Uterus (tissue), 4 donors: Measurements from ENCODE around the gene MAP4K4. TPM values are rescaled to one million over a fixed set of nuclear protein-coding genes. Genes with fewer than 3 reads are reported as not detected.

Experiments
- DNase-seq, 2 donors: peaks; one replicate each; pipeline ENCODE4 v3.0.0-alpha.2; 2019 to 2020
- H3K27ac ChIP-seq, 2 donors: fragments of 200-600 bp; sonication (generic); 1 replicate in 1 of 2; 2 replicates in 1 of 2; pipeline ENCODE4 v1.5.1; 2016 to 2018
- H3K27me3 ChIP-seq, 2 donors: fragments of 200-600 bp; sonication (generic); one replicate each; pipeline ENCODE4 v1.5.1; 2018 to 2019; ENCODE audit warnings: control low read depth in 1 of 2
- H3K36me3 ChIP-seq, 2 donors: fragments of 200-600 bp; sonication (generic); one replicate each; pipeline ENCODE4 v1.5.1; 2019; ENCODE audit warnings: control low read depth in 1 of 2
- H3K4me1 ChIP-seq, 2 donors: fragments of 200-600 bp; sonication (generic); one replicate each; pipeline ENCODE4 v1.5.1; 2018 to 2019; ENCODE audit warnings: control low read depth in 1 of 2
- H3K4me3 ChIP-seq, 2 donors: fragments of 200-600 bp; sonication (generic); 1 replicate in 1 of 2; 2 replicates in 1 of 2; pipeline ENCODE4 v1.5.1; 2018 to 2019; ENCODE audit warnings: mild to moderate bottlenecking in 1 of 2
- H3K9me3 ChIP-seq, 2 donors: fragments of 200-600 bp; sonication (generic); one replicate each; pipeline ENCODE4 v1.5.1; 2019; ENCODE audit warnings: control low read depth in 1 of 2
- CTCF ChIP-seq, 4 experiments: fragments of 200-600 bp in 2 of 4; fragments of 450-650 bp in 2 of 4; sonication (generic) in 2 of 4; IDR thresholded peaks; one replicate each; pipeline ENCODE4 v1.5.1; 2016 to 2019; ENCODE audit warnings: antibody characterized with exemption in 4 of 4, mild to moderate bottlenecking in 2 of 4, moderate library complexity in 1 of 4
- POLR2A ChIP-seq, 2 donors: fragments of 450-650 bp; IDR thresholded peaks; one replicate each; pipeline ENCODE4 v1.6.1; 2016; ENCODE audit warnings: antibody characterized with exemption in 2 of 2, mild to moderate bottlenecking in 1 of 2, moderate library complexity in 1 of 2
- intact Hi-C: fragments of 100-400 bp; cut with DNase I; formaldehyde crosslinking; loops from one replicate; pipeline ENCODE4 v1.15.1; 2023; ENCODE audit warnings: low total_unique reads
- total RNA-seq, 4 donors: library from RNA; depleted of rRNA in 3 of 4; stranded (reverse); fragments of >200 nt in 3 of 4; gene quantifications; one replicate each; pipeline versions ENCODE4 v1.1.0 to v1.2.4, GENCODE V29; 2014 to 2023
- donor health status: DM: yes; HTN: yes; CAD: no.

MAP4K4 gene
- total RNA-seq, 4 donors from 2014 or later = 17.9 to 87.2 (median 55.4) TPM

GRCh38 chr2:101698844-101699754, 1.6 kb downstream of the MAP4K4 start:
- intact Hi-C loops = loop anchor here (5.0 kb wide), 1 partner anchor 128 kb away; no protein-coding TSS in a partner anchor
- H3K27ac ChIP-seq = peak overlapping the region; percentile 78 to 93
- no peak for DNase-seq
- peaks cover 10 to 14% of the 10 kb centered on the region in 2 donors for H3K4me1 ChIP-seq
- H3K9me3 ChIP-seq = no peaks in the 10 kb centered on the region
- no peaks in the 10 kb centered on the region for H3K27me3 ChIP-seq
- no peaks in the 10 kb centered on the region for H3K36me3 ChIP-seq
- H3K4me3 ChIP-seq = peak overlapping the region; percentile 39 to 69
- no peak for TF ChIP-seq POLR2A (IDR thresholded peaks at IDR 0.05)
- no peak for TF ChIP-seq CTCF (IDR thresholded peaks at IDR 0.05)

DNA sequence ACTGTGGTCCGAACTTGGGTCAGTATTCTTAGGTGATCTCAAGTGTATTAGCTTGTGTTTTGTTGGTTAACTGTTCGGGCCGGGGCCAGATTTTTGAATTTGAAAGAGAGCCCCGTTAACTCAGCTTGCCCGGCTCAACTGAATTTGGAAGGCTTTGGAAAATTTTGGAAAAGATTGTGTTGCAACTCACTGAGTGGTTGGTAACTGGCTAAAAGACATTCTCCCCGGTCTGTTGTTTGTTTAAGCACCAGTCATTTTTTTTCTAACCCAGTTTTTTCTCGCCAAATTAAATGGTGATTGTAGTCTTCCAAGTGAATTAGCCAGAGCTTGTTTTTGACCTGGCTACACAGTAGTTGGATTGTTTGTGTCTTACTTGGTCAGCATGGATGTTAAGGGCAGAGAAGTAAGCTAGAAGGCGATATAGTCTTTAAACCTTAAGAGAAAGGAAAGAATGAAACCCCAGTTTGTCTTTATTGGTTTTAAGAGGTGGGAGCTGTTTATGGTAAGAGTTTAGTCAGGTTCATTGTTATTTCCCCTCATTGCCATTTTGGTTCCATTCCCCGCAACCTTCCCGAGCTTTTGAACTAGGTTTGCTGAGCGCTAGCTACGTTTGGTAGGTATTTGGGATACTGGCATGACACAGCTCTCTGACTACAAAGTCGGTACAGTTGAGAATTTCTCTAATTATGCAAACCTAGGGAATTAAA, 2.4 kb downstream of the MAP4K4 start:
- Histone ChIP-seq H3K27me3 (no peaks in the 10 kb centered on the region), H3K4me3 (peak overlapping the region; percentile 39 to 69), H3K36me3 (no peaks in the 10 kb centered on the region), H3K27ac (peak overlapping the region; percentile 78 to 93), H3K9me3 (no peaks in the 10 kb centered on the region), H3K4me1 (peaks cover 12 to 22% of the 10 kb centered on the region in 2 donors)
- TF ChIP-seq CTCF (IDR thresholded peaks at IDR 0.05) (no peak), POLR2A (IDR thresholded peaks at IDR 0.05) (no peak)
- intact Hi-C loops = loop anchor here (5.0 kb wide), 1 partner anchor 127 kb away; no protein-coding TSS in a partner anchor
- DNase-seq = no peak

DNA sequence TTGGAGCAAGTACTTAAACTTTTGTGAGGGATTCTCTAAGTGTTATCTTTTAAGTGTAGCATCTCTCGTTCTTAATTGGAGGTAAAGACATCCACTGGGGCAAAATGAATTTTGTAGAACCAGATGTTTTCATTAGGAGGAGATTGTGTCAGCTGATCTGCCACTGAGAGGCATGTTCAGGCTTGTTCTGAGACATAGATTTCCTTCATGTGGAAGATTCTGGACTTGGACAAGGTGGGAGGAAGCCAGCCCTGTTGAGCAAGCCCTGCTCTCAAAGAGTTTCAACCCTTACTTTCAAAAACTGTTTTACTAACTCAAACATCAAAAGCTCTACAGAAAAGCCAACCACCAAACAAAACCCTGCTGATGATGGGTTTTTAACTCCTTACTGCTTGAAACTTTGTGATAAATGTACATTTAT, 6.5 kb downstream of the MAP4K4 start:
- Histone ChIP-seq H3K27me3 (no peaks in the 10 kb centered on the region), H3K9me3 (no peaks in the 10 kb centered on the region)

DNA sequence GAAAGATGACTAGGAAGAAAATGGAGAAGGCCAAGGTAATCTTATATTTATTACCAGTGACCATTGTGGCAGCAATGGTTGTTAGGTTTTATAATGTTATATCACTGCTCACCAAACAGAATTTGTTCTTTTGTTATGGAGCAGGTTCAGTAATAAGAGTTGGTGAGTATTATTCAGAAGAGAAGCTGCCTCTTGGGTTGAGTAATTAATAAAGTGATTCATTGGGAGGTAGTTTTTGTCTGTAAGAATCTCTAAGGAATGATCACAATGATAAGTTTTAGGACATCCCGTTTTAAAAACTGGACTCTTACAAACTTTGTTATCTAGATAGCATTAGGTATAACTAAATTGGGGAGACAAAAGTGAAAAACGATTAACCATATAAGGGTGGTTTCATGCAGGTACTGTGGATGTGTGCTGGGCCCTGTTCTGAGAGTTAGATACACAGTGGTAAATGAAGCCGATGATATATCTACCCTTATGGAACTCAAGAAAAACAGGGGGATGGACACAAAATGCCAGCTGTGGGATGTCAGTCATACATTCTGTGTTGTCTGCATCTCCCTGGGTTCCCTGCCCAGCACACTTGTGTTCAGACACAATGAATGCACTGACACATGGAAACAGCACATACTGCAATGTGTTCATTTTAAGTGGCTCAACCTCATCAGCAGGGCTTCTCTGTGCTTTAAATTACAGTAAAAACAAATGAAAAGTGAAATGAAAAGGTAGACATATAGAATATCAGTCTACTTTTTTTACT, 7.5 kb downstream of the MAP4K4 start:
- Histone ChIP-seq H3K36me3 (no peaks in the 10 kb centered on the region), H3K27ac (peak overlapping the region; percentile 8 to 60), H3K27me3 (no peaks in the 10 kb centered on the region), H3K4me1 (peaks cover 8 to 27% of the 10 kb centered on the region in 2 donors), H3K9me3 (no peaks in the 10 kb centered on the region), H3K4me3 (no peak overlapping the region)
- DNase-seq = no peak
- no peak for TF ChIP-seq CTCF (IDR thresholded peaks at IDR 0.05)
- TF ChIP-seq POLR2A (IDR thresholded peaks at IDR 0.05) = no peak
- intact Hi-C loops = no loop called here

More for the DNA sequence above, 6.5 kb downstream of the MAP4K4 start:
- Histone ChIP-seq H3K4me3 (no peak overlapping the region), H3K4me1 (peaks cover 8 to 27% of the 10 kb centered on the region in 2 donors), H3K36me3 (no peaks in the 10 kb centered on the region), H3K27ac (peak overlapping the region; percentile 11 to 60)
- TF ChIP-seq POLR2A (IDR thresholded peaks at IDR 0.05) (no peak), CTCF (IDR thresholded peaks at IDR 0.05) (no peak)
- peak; percentile 61 to 71 for DNase-seq
- intact Hi-C loops = no loop called here
